DOHH2 (cell line): ENCODE data around the gene AFAP1.

Source experiments
- CTCF ChIP-seq: fragments of 200-600 bp; sonication (generic); IDR thresholded peaks from one replicate; pipeline ENCODE4 v1.5.1; 2014; ENCODE audit warnings: antibody characterized with exemption, mild to moderate bottlenecking, low read depth, low read length; ENCODE audit not compliant: poor library complexity, severe bottlenecking
- EZH2phosphoT487 ChIP-seq: fragments of 200-600 bp; sonication (generic); IDR thresholded peaks from 2 replicates; pipeline ENCODE4 v1.6.1; 2017; ENCODE audit warnings: borderline replicate concordance, mild to moderate bottlenecking, antibody characterized with exemption, low read length, moderate library complexity, mixed read lengths

DNA sequence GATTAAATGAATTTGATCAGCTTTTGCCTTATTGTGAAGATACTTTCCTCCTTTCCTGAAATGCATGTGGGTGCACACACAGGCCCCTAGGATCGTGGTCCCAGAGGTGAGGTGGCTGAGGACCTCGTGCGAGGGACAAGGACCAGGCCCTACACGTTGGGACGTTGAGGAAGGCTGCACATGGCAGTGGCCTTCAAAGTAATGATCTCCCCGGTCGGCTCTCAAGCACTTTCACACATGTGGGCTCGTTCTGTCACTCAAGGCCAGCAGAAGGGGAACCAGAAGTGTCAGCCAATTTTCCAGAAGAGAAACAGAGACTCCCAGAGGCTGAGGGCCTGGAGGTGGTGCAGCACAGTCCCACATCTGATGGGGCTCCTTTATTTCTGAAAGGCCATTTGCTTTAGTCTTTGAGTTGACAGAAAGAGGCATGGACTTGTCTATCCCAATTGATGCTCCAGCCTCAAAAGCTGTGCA, 196.8 kb downstream of the AFAP1 start:
- TF ChIP-seq CTCF (no peak), EZH2phosphoT487 (no peak)
